ENCODE results near the gene TMEM245. TPM values are rescaled to one million over a fixed set of nuclear protein-coding genes. Genes with fewer than 3 reads are reported as not detected.

The TMEM245 gene
- total RNA-seq, 1 experiment from 2014 or later: 26.6 TPM

DNA sequence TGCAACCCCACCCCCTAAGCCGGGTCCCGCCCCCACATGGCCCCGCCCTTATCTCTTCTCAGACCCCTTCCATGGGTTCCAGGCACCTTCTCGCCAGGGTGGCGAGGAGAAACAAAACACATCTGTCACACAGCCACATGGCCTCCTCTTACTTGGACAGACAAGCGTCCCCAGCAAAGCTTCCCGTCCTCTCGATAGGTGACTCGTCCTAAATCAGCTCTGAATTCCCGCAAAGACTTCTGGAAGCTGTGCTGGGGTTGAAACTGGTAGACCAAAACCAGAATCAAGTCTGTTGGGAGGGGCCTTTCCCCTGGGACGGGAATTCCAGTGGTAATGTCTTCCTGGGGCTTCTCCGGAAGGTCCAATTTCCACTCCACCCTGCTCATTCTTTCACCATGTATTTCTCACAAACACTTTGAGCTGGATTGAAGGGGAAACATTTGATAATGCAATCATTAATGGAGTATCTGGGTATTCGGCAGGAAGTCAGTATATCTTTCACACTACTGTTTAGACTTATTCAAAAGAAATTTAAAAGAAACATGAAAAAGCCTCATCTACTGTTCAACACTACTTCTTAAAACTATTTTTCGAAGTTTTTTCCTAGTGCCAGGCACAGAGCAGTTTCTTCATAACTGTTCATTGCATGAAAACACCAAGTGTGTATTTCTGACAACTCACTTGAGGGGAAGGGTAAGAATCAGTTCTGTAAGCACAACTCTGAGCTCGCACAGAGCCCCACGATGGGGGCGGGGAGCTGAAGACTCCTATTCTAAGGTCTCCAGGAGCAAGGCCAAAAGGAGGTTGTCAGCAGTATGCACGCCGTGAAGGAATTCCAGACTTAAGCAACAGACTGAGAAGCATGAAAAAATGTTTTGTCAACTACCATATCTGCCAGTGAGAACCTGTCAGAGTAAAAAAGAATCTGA lies 105.8 kb downstream of the TMEM245 start:
- in situ Hi-C loops (cut with HindIII; ENCODE audit: low sequenced_read_pairs): no loop called here
- peak; percentile 23 for DNase-seq (ENCODE audit: low spot score)

- in situ Hi-C loops (cut with HindIII; ENCODE audit: low sequenced_read_pairs): no loop called here
Observed at GRCh38 chr9:109012876-109013678, 106.7 kb downstream of the TMEM245 start, which contains the start of gene CTNNAL1. CTNNAL1 (minus strand) TSS chr9:109013499; CDS start chr9:109013442, 57 bp downstream.

GRCh38 chr9:109012009-109012875 lies 107.5 kb downstream of the TMEM245 start:
- in situ Hi-C loops (cut with HindIII; ENCODE audit: low sequenced_read_pairs): no loop called here
- DNase-seq (ENCODE audit: low spot score): peak; percentile 33

More at GRCh38 chr9:109012876-109013678, 106.7 kb downstream of the TMEM245 start, which contains the start of gene CTNNAL1:
- DNase-seq (ENCODE audit: low spot score): peak; percentile 86

DNA sequence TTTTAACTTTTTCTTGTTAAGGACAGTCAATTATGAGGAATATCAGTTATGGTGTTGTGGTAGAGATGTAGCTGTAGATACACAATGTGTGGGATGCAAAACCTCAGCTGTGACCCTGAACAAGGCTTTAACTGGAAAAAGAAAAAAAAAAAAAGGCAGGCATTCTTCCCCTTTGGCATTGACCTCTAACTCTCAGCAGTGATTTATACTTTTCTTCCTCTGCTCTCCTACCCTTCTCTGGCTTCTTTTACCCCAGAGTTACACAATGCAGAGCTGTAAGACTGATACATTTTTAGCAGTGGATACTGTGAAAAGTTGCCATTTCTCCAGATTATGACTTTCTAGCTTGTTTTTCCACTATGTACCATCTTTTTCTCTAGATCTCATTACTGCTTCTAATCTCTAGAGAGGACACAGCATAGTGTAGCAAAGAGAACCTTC lies 108.5 kb downstream of the TMEM245 start:
- in situ Hi-C loops (cut with HindIII; ENCODE audit: low sequenced_read_pairs): no loop called here
- no peak for DNase-seq (ENCODE audit: low spot score)

DNA sequence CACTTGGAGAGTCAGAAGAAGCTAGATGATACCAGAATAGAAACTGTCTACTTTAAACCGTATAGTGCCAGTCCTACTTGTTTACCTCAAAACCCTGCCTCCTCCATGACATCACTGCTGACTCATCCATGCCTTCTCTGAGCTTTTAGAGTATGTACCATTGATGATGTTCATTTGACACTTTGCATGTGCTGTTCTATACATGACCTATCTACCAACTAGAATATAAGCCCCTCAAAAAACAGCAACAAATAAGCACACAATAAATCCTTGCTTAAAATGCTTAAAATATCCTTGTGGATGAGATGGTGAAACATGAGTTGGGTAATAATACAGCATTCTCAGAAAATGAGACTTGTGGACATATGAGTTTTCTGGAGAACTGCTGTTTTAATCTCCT lies 109.0 kb downstream of the TMEM245 start:
- DNase-seq (ENCODE audit: low spot score): no peak

GRCh38 chr9:109005678-109006077 lies 114.1 kb downstream of the TMEM245 start:
- in situ Hi-C loops (cut with HindIII; ENCODE audit: low sequenced_read_pairs): no loop called here

More for the DNA sequence above, 109.0 kb downstream of the TMEM245 start:
- in situ Hi-C loops (cut with HindIII; ENCODE audit: low sequenced_read_pairs): no loop called here

DNA sequence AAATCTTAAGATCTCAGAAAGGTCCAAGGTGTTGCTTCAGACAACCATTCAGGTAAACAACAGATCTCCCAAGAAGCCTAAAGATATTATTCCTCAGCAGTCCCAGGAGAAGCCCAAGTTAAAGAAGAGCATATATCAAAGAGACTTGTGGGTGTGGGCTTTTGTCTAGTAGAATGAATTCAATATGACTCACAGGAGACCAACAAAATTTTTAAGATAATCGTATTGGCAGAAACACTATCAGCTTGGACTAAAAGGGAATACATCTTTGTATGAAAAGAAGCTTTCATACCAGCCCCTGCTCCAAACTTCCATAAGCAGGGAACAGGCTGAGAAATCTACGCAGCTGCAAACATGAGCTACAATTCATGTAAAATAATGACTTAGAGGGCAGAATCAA lies 116.6 kb downstream of the TMEM245 start:
- DNase-seq (ENCODE audit: low spot score): no peak

More at GRCh38 chr9:109005678-109006077, 114.1 kb downstream of the TMEM245 start:
- no peak for DNase-seq (ENCODE audit: low spot score)

DNA sequence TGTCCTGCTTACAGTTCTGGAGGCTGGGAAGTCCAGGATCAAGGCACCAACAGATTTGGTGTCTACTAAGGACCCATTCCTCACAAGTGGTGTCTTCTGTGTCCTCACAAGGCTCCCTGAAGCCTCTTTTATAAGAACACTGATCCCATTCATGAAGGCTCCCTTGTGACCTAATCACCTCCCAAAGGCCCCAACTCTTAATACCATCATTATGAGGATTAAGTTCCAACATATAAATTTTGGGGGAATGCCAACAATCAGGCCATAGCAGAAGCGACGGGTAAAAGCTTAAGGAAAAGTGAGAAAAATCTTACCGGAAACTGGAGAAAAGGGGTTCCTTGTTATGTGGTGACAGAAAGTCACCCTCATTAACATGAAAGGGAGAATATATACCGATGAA lies 117.6 kb downstream of the TMEM245 start:
- in situ Hi-C loops (cut with HindIII; ENCODE audit: low sequenced_read_pairs): loop anchor here (5.0 kb wide), 1 partner anchor 35 kb away; no protein-coding TSS in a partner anchor
- DNase-seq (ENCODE audit: low spot score): no peak

More for the DNA sequence above, 116.6 kb downstream of the TMEM245 start:
- in situ Hi-C loops (cut with HindIII; ENCODE audit: low sequenced_read_pairs): loop anchor here (5.0 kb wide), 1 partner anchor 36 kb away; no protein-coding TSS in a partner anchor

- no peak for DNase-seq (ENCODE audit: low spot score)
- in situ Hi-C loops (cut with HindIII; ENCODE audit: low sequenced_read_pairs): loop anchor here (5.0 kb wide), 1 partner anchor 34 kb away; no protein-coding TSS in a partner anchor
Observed at GRCh38 chr9:109001275-109001676, 118.5 kb downstream of the TMEM245 start.

DNA sequence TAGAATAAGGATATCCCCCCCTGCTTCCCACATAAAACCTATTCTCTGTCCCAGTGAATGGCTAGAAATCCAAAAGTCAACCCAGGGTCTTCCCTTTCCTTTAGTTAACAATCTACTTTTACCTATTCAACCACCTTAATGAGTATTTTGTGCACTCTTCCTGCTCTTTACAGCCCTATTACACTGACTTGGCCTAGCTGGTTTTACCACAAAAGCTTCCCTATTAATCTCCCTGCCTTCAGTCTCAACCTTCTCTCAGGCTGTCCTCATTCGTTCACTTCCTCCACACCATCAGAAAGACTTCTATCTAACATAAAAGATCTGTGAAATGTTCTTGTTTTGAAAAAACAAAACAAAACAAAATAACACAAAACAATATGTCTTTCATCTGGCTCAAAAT lies 122.6 kb downstream of the TMEM245 start:
- no peak for DNase-seq (ENCODE audit: low spot score)
- in situ Hi-C loops (cut with HindIII; ENCODE audit: low sequenced_read_pairs): no loop called here

DNA sequence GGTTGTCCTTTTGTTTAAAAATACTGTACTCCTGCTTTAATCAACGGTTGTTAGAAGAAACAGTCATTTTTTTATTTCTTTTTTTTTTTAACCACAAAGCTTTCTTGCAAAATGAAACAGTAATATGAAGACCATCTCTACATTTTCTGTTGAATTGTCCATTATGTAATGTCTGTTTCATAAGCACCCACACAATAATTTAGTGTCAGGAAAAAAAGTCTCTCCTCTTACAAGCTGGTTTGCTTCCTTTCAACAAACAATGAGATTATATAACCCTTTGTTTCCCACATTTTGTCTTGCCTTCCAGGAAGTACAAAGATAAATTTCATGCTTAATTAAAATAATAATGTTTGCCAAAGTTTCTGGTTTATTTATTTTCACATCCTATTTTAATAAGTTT lies 123.1 kb downstream of the TMEM245 start:
- no peak for DNase-seq (ENCODE audit: low spot score)
- in situ Hi-C loops (cut with HindIII; ENCODE audit: low sequenced_read_pairs): no loop called here

GRCh38 chr9:108994695-108995094 lies 125.1 kb downstream of the TMEM245 start:
- in situ Hi-C loops (cut with HindIII; ENCODE audit: low sequenced_read_pairs): no loop called here

GRCh38 chr9:108991479-108991878 lies 128.3 kb downstream of the TMEM245 start:
- no peak for DNase-seq (ENCODE audit: low spot score)
- in situ Hi-C loops (cut with HindIII; ENCODE audit: low sequenced_read_pairs): no loop called here

More at GRCh38 chr9:108994695-108995094, 125.1 kb downstream of the TMEM245 start:
- no peak for DNase-seq (ENCODE audit: low spot score)

- in situ Hi-C loops (cut with HindIII; ENCODE audit: low sequenced_read_pairs): no loop called here
- DNase-seq (ENCODE audit: low spot score): no peak
Observed at GRCh38 chr9:108983885-108984284, 135.9 kb downstream of the TMEM245 start.

DNA sequence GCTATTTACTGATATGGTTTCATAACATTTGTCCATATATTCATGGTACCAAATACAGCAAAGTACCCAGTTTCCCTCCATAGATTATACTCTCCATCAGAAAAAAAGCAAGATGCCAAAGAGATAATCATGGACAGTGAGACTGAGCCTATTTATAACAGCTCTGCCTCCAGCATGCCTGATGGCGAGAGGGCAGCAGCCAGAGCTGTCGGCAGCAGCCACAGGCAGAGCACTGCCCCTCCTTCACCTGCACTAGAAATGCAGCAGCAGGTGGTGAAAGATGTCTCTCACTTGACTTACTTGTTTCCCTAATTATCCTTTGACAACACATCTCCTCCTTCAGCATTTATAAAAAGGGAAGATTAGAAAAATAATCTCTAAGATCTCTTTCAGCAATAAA lies 138.9 kb downstream of the TMEM245 start:
- in situ Hi-C loops (cut with HindIII; ENCODE audit: low sequenced_read_pairs): no loop called here

DNA sequence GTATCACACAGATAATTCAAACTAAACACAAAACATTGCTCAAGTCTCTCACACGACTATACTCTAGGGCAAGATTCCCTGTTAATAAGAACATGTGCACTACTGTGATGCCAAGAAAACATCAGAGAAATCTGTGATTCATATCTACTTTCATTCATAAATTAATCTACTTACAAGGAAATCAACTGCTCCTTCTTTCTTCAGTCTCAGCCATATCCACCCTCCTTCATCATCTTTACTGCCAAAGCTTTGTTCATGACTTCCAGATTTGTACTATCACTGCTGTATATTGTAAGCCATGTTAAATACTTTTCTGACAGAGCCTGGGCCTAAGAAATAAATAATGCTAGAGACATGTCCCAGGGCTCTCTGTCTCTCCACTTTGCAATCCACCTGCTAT lies 141.5 kb downstream of the TMEM245 start:
- in situ Hi-C loops (cut with HindIII; ENCODE audit: low sequenced_read_pairs): no loop called here
- DNase-seq (ENCODE audit: low spot score): no peak

More for the DNA sequence above, 138.9 kb downstream of the TMEM245 start:
- DNase-seq (ENCODE audit: low spot score): no peak

DNA sequence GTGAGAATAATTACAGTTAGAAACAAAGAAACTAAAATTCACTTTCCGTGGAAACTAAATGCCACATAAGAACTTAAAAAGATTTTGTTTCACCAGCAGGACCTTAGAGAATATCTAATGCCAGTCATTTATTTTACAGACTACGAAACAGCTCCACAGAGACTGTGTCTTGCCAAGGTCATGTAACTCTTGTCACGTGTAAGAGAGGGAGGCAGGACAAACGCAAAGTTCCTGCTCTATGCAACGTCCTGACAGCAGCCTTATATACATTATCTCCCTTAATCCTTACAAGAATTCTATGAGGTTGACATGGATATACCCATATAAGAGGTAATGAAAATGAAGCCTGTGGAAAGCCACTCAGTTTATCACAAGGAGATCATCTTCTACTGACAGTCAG lies 145.9 kb downstream of the TMEM245 start:
- DNase-seq (ENCODE audit: low spot score): no peak
- in situ Hi-C loops (cut with HindIII; ENCODE audit: low sequenced_read_pairs): no loop called here

GRCh38 chr9:108972626-108973209 lies 147.0 kb downstream of the TMEM245 start:
- no peak for DNase-seq (ENCODE audit: low spot score)
- in situ Hi-C loops (cut with HindIII; ENCODE audit: low sequenced_read_pairs): no loop called here

All from G401 (cell line).